H1 (cell line): ENCODE measurements around the gene ASPHD2. TPM values are rescaled to one million over a fixed set of nuclear protein-coding genes. Genes with fewer than 3 reads are reported as not detected.

Source experiments
- BCL11A ChIP-seq, 2 experiments: IDR thresholded peaks; one replicate each; pipeline ENCODE4 v1.6.1; 2011; ENCODE audit warnings: low read depth in 2 of 2, low read length in 2 of 2, mild to moderate bottlenecking in 2 of 2
- EZH2 ChIP-seq: fragments of 200-600 bp; sonication (generic); IDR thresholded peaks from 2 replicates; pipeline ENCODE4 v1.7.1; 2012; ENCODE audit warnings: low read depth, mild to moderate bottlenecking, moderate library complexity, low read length, inconsistent platforms; ENCODE audit not compliant: severe bottlenecking
- JUND ChIP-seq: IDR thresholded peaks from 2 replicates; pipeline ENCODE4 v1.6.1; 2011; ENCODE audit warnings: mild to moderate bottlenecking, improper control_type of control experiment, low read length
- SP4 ChIP-seq: IDR thresholded peaks from 2 replicates; pipeline ENCODE4 v1.6.1; 2012; ENCODE audit warnings: low read length, inconsistent platforms
- polyA plus RNA-seq, 7 experiments: library from polyadenylated mRNA; depleted of rRNA in 3 of 7; stranded (reverse) in 5 of 7; unstranded in 2 of 7; fragments of >200 nt in 5 of 7; fragments of 200-250 nt in 2 of 7; gene quantifications; 1 replicate in 5 of 7; 2 replicates in 1 of 7; 4 replicates in 1 of 7; pipeline versions ENCODE4 v1.2.1 to v1.2.3, GENCODE V29; 2011 to 2013; ENCODE audit warnings: missing spikeins in 2 of 7, mixed read lengths in 2 of 7
- total RNA-seq: library from RNA; stranded (reverse); fragmentation: NEBNext Ultra II Directional; extraction: Animal tissue kit (Norgen Biotek cat#: 25700); gene quantifications from 2 replicates; pipeline ENCODE4 v1.2.1, GENCODE V29; 2021
- TF ChIP-seq, protein P1 (sequence below): IDR thresholded peaks from 2 replicates; pipeline ENCODE4 v1.6.1; 2012; ENCODE audit warnings: inconsistent platforms

ASPHD2 gene
- total and polyA plus RNA-seq, 2 of the 8 experiments (the other 6 are each of a cell fraction or from before 2014, with no cell fraction given): 7.2 to 11.0 TPM

DNA sequence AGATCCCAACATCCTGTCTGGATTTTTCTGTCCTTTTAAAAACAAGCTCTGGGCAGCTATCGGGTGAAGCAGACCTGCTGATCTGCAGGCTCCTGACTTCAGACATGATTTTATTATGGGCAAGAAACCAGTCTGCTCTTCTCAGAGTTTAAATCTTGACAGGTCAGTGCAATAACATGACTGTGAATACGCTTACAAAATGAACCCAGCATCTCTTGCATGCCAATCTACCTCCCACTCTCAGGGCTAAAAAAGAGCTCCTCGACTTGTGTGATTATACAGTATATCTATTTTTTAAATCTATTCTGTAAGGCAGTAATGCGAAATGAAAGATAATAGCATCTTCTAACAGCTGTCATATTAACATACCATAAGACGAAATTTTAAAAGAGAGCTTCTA is 18.7 kb upstream of the ASPHD2 start (continued):
- TF ChIP-seq SP4 (no peak), EZH2 (no peak), BCL11A (IDR thresholded peaks at IDR 0.05; ENCODE audit: low read depth in 2 of 2, low read length in 2 of 2) (no peak), JUND (no peak)
- TF ChIP-seq, protein P1, sequence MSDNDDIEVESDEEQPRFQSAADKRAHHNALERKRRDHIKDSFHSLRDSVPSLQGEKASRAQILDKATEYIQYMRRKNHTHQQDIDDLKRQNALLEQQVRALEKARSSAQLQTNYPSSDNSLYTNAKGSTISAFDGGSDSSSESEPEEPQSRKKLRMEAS: no peak
